ENCODE results near the gene HECTD1. TPM values are rescaled to one million over a fixed set of nuclear protein-coding genes. Genes with fewer than 3 reads are reported as not detected.

HECTD1 gene
- total and polyA plus RNA-seq, 9 of the 15 experiments (the other 6 are each of a cell fraction or from before 2014, with no cell fraction given) = 27.9 to 111 (median 78.1) TPM

GRCh38 chr14:31229638-31230572, 22.3 kb upstream of the HECTD1 start (continued):
- TF ChIP-seq HMGN3 (IDR thresholded peaks at IDR 0.05; ENCODE audit: borderline replicate concordance, extremely low read depth, insufficient read length, low read depth, low read length) (no peak), RB1 (IDR thresholded peaks at IDR 0.05; ENCODE audit: low read depth) (no peak), JUN (IDR thresholded peaks at IDR 0.05; ENCODE audit: borderline replicate concordance, low read depth, low read length) (peak; percentile 81), JUN (CRISPR knock-in tag; IDR thresholded peaks at IDR 0.05; ENCODE audit: borderline replicate concordance) (peak; percentile 83; the same call in 1 of the 2 replicates), HMG20A (CRISPR knock-in tag; conservative IDR thresholded peaks at IDR 0.05) (no peak), CC2D1A (IDR thresholded peaks at IDR 0.05) (peak; percentile 69; the same call in 1 of the 2 replicates), ZNF232 (CRISPR knock-in tag; IDR thresholded peaks at IDR 0.05) (peak; percentile 88; the same call in 1 of the 2 replicates), SP2 (IDR thresholded peaks at IDR 0.05; ENCODE audit: extremely low read depth, low read depth, low read length, poor library complexity, severe bottlenecking) (peak; percentile 36), POLR2A (conservative IDR thresholded peaks at IDR 0.05) (peak; percentile 58), PHF21A (IDR thresholded peaks at IDR 0.05; ENCODE audit: borderline replicate concordance, low read depth) (no peak), SP1 (CRISPR knock-in tag; IDR thresholded peaks at IDR 0.05) (peak; percentile 56), POLR3A (IDR thresholded peaks at IDR 0.05; ENCODE audit: borderline replicate concordance, extremely low read depth, insufficient read depth, insufficient read length) (no peak), CHD4 (IDR thresholded peaks at IDR 0.05; ENCODE audit: insufficient read depth, insufficient replicate concordance, low read depth, low read length, poor library complexity, severe bottlenecking) (no peak), HMG20B (CRISPR knock-in tag; IDR thresholded peaks at IDR 0.05) (no peak), MAFK (IDR thresholded peaks at IDR 0.05; ENCODE audit: low read length) (peak; percentile 24; the same call in 1 of the 2 replicates), RAD21 (CRISPR knock-in tag; conservative IDR thresholded peaks at IDR 0.05 in 1 of 2, IDR thresholded peaks at IDR 0.05 in 1 of 2) (peak in 1 of 2 experiments; percentile 13; a peak in 1 of 4 replicates), CXXC5 (CRISPR knock-in tag; IDR thresholded peaks at IDR 0.05) (peak; percentile 71)
- TF ChIP-seq, protein P1, sequence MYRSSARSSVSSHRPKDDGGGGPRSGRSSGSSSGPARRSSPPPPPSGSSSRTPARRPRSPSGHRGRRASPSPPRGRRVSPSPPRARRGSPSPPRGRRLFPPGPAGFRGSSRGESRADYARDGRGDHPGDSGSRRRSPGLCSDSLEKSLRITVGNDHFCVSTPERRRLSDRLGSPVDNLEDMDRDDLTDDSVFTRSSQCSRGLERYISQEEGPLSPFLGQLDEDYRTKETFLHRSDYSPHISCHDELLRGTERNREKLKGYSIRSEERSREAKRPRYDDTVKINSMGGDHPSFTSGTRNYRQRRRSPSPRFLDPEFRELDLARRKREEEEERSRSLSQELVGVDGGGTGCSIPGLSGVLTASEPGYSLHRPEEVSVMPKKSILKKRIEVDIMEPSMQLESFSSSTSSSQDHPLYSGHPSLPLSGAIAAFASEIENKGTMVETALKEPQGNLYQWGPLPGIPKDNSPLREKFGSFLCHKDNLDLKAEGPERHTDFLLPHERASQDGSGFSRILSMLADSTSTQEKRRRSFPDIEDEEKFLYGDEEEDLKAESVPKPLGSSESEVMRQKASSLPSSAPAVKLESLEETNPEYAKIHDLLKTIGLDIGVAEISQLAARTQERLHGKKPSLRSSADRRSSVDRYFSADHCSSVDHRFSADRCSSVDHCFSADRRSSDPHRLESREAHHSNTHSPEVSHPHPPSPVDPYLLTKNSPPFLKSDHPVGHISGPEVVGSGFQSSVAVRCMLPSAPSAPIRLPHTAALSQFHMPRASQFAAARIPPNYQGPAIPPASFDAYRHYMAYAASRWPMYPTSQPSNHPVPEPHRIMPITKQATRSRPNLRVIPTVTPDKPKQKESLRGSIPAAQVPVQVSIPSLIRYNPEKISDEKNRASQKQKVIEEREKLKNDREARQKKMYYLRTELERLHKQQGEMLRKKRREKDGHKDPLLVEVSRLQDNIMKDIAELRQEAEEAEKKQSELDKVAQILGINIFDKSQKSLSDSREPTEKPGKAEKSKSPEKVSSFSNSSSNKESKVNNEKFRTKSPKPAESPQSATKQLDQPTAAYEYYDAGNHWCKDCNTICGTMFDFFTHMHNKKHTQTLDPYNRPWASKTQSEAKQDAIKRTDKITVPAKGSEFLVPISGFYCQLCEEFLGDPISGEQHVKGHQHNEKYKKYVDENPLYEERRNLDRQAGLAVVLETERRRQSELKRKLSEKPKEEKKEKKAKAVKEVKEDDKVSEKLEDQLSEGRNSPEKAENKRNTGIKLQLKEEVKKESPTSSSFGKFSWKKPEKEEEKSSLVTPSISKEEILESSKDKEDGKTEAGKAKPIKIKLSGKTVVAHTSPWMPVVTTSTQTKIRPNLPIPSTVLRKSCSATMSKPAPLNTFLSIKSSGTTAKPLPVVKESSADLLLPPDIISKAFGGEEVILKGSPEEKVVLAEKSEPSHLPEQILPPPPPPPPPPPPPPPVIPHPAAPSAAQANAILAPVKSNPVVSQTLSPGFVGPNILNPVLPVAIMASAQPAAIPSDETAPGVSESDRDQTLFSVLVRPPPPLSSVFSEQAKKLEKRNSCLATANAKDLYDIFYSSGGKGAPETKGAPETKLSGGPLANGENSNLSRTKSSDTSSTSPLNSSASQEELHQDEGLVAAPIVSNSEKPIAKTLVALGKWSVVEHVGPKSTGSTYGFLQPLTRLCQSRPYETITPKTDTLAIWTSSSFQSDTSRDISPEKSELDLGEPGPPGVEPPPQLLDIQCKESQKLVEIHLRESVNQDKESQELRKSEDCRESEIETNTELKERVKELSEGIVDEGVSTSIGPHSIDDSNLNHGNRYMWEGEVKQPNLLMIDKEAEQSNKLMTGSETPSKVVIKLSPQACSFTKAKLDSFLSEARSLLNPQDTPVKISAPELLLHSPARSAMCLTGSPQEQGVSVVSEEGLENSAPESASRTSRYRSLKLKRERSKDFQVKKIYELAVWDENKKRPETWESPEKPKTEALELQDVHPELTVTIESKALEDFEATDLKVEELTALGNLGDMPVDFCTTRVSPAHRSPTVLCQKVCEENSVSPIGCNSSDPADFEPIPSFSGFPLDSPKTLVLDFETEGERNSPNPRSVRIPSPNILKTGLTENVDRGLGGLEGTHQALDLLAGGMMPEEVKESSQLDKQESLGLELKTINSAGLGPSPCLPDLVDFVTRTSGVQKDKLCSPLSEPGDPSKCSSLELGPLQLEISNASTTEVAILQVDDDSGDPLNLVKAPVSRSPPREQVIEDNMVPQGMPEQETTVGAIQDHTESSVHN (IDR thresholded peaks at IDR 0.05; ENCODE audit: borderline replicate concordance in 1 of 2, low read depth in 1 of 2) = peak in 1 of 2 experiments; percentile 80; a peak in 1 of 4 replicates

Data from K562 (cell line).